Activated CD4-positive, CD25-positive, alpha-beta regulatory T cell (primary cell): Measurements from ENCODE around the gene IQCE.
A peak's percentile ranks its signal among the peaks of the same experiment; 100 is the strongest.
"Not testable (repeated sequence)": the region's sequence is repeated elsewhere in the genome, so short reads cannot be mapped to it uniquely, and the experiment has no call there.

ENCODE experiments used
- DNase-seq, 4 experiments: peaks; one replicate each; lab custom pipeline; 2025; lab: John Stamatoyannopoulos, UW

The IQCE gene

GRCh38 chr7:2520761-2521290, 38.0 kb upstream of the IQCE start:
- no peak for DNase-seq

GRCh38 chr7:2521341-2521745, 37.4 kb upstream of the IQCE start:
- DNase-seq = no peak

GRCh38 chr7:2521952-2522591, 36.7 kb upstream of the IQCE start:
- peak; percentile 23 to 42 (median 40) for DNase-seq

GRCh38 chr7:2522780-2523433, 35.9 kb upstream of the IQCE start:
- no peak for DNase-seq

- DNase-seq = no peak
Measured at GRCh38 chr7:2523461-2523936, 35.3 kb upstream of the IQCE start.

GRCh38 chr7:2523941-2524807, 34.6 kb upstream of the IQCE start:
- DNase-seq = no peak

GRCh38 chr7:2524808-2525657, 33.7 kb upstream of the IQCE start:
- no peak for DNase-seq

GRCh38 chr7:2525658-2526630, 32.8 kb upstream of the IQCE start:
- no peak for DNase-seq

GRCh38 chr7:2526659-2527504, 31.9 kb upstream of the IQCE start:
- no peak for DNase-seq

- DNase-seq = peak in 2 of 4 experiments; percentile 44 to 45
Measured at GRCh38 chr7:2527505-2528467, 31.0 kb upstream of the IQCE start.

GRCh38 chr7:2528481-2529095, 30.2 kb upstream of the IQCE start:
- no peak for DNase-seq

- DNase-seq = peak in 2 of 4 experiments; percentile 63 to 64
Measured at GRCh38 chr7:2529161-2530070, 29.4 kb upstream of the IQCE start.

GRCh38 chr7:2530071-2530987, 28.4 kb upstream of the IQCE start:
- DNase-seq = peak; percentile 44 to 71 (median 57)

- not testable (repeated sequence) for DNase-seq
Measured at GRCh38 chr7:2530994-2531795, 27.6 kb upstream of the IQCE start.

GRCh38 chr7:2531796-2532110, 27.0 kb upstream of the IQCE start:
- DNase-seq = not testable (repeated sequence)
